HL-60 (cell line): ENCODE results near the gene ACTN4.

Source experiments
- DNase-seq, 2 experiments: peaks; one replicate each; pipeline ENCODE4 v3.0.0-alpha.2; 2010 to 2020; ENCODE audit warnings: low read depth in 1 of 2, low spot score in 1 of 2
- H3K27ac ChIP-seq: fragments of 250-450 bp; sonication (Bioruptor Pico); replicated peaks from 2 replicates; pipeline ENCODE4 v1.5.1; 2020; ENCODE audit warnings: mild to moderate bottlenecking, moderate library complexity
- H3K27me3 ChIP-seq: fragments of 250-450 bp; sonication (Bioruptor Pico); 2 replicates; pipeline ENCODE4 v1.5.1; 2021; ENCODE audit warnings: mild to moderate bottlenecking, moderate library complexity; ENCODE audit not compliant: insufficient read depth, poor library complexity, severe bottlenecking
- H3K4me3 ChIP-seq: replicated peaks from 2 replicates; pipeline ENCODE4 v1.5.1; 2011; ENCODE audit warnings: mild to moderate bottlenecking, control low read depth, low read length; ENCODE audit not compliant: insufficient read depth
- CTCF ChIP-seq: IDR thresholded peaks from one replicate; pipeline ENCODE4 v1.5.1; 2011; ENCODE audit warnings: low read length, control low read depth, inconsistent platforms; ENCODE audit not compliant: insufficient read depth
- GABPA ChIP-seq: IDR thresholded peaks from 2 replicates; pipeline ENCODE4 v1.6.1; 2012; ENCODE audit warnings: low read depth
- POLR2AphosphoS5 ChIP-seq: IDR thresholded peaks from 2 replicates; pipeline ENCODE4 v1.6.1; 2012; ENCODE audit warnings: low read depth
- REST ChIP-seq: IDR thresholded peaks from 2 replicates; pipeline ENCODE4 v1.6.1; 2012; ENCODE audit warnings: low read depth; ENCODE audit not compliant: insufficient replicate concordance
- SPI1 ChIP-seq: IDR thresholded peaks from 2 replicates; pipeline ENCODE4 v1.6.1; 2012; ENCODE audit warnings: low read depth, mild to moderate bottlenecking, borderline replicate concordance

Gene ACTN4

GRCh38 chr19:38706792-38707511 is 59.5 kb downstream of the ACTN4 start:
- Histone ChIP-seq H3K27me3 (no peaks in the 10 kb centered on the region), H3K4me3 (no peak overlapping the region), H3K27ac (no peak overlapping the region)
- no peak for DNase-seq
- TF ChIP-seq REST (no peak), SPI1 (no peak), POLR2AphosphoS5 (no peak), GABPA (no peak), CTCF (no peak)

DNA sequence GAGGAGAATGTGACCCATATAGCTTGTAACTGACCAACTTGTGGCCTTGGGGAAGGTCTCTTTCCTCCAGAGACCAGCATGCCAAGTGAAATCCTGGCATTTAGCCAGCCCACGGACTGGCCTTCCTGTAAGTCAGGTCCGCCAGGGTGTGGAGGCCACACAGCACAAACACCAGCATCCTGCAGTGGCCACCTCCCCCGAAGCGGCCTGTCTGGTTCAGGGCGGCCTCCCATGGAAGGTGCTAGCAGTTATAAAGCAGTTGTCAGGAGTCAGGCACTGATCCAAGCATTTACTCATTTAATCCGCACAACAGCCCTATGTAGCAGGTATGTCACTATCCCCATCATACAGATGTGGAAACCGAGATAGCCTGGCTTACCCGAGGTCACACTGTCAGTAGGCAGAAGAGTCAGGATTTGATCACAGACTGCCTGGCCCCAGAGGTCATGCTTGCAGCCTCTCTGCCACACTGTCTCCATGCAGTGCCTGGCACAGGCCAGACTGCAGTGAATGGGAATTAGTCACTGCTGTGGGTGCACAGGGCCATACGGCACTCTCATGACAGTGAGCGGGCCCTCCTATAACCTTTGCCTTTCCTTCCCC is 60.2 kb downstream of the ACTN4 start:
- no peak for DNase-seq
- no peaks in the 10 kb centered on the region for H3K27me3 ChIP-seq
- H3K27ac ChIP-seq = no peak overlapping the region
- no peak for TF ChIP-seq SPI1
- no peak for TF ChIP-seq POLR2AphosphoS5
- TF ChIP-seq GABPA = no peak
- no peak for TF ChIP-seq CTCF
- no peak for TF ChIP-seq REST
- H3K4me3 ChIP-seq = no peak overlapping the region

- H3K27me3 ChIP-seq = no peaks in the 10 kb centered on the region
- TF ChIP-seq SPI1 (no peak), REST (no peak), GABPA (no peak), CTCF (no peak), POLR2AphosphoS5 (no peak)
- H3K4me3 ChIP-seq = no peak overlapping the region
- no peak for DNase-seq
- H3K27ac ChIP-seq = no peak overlapping the region
Measured at GRCh38 chr19:38708413-38709024, 61.1 kb downstream of the ACTN4 start.
